GM12891 (cell line): ENCODE data around the gene HMG20A.

Experiments used
- PAX5 ChIP-seq: IDR thresholded peaks from 2 replicates; pipeline ENCODE4 v1.6.1; 2011; ENCODE audit warnings: low read length, moderate library complexity, mild to moderate bottlenecking; ENCODE audit not compliant: insufficient read depth, severe bottlenecking
- POLR2A ChIP-seq: IDR thresholded peaks from 2 replicates; pipeline ENCODE4 v1.6.1; 2011; ENCODE audit warnings: low read depth, low read length, control low read depth
- POLR2AphosphoS5 ChIP-seq: IDR thresholded peaks from 2 replicates; pipeline ENCODE4 v1.6.1; 2011; ENCODE audit warnings: low read depth, low read length, control low read depth
- POU2F2 ChIP-seq: IDR thresholded peaks from 2 replicates; pipeline ENCODE4 v1.6.1; 2011; ENCODE audit warnings: low read depth, mild to moderate bottlenecking, control low read depth, low read length, moderate library complexity
- SPI1 ChIP-seq: IDR thresholded peaks from 2 replicates; pipeline ENCODE4 v1.6.1; 2011; ENCODE audit warnings: low read depth, low read length, control low read depth
- TAF1 ChIP-seq: IDR thresholded peaks from 2 replicates; pipeline ENCODE4 v1.6.1; 2011; ENCODE audit warnings: low read depth, low read length, control low read depth

DNA sequence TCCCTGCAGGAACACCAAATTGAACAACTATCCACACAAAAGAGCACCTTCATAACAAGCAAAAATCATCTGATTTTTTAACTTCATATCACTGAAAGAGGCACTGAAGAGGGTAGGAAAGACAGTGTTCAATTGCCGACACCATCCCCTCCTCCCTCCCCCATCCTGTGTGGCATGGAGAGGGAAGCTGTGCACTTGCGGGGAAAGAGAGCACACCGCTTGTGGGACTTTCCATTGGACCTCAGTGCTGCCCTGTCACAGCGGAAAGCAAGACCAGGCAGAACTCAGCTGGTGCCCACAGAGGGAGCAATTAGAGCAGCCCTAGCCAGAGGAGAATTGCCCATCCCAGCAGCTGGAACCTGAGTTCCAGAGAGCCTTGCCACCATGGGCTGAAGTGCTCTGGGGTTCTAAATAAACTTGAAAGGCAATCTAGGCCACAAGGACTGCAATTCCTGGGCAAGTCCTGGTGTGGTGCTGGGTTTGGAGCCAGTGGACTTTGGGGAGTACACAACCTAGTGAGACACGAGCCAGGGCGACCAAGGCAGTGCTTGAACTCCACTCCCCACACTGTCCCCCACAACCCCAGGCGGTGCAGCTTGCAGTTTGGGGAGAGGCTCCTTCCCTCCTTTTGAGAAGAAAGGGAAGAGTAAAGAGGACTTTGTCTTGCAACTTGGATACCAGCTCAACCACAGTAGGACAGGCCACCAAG lies 27.8 kb upstream of the HMG20A start:
- TF ChIP-seq POLR2AphosphoS5 = no peak
- no peak for TF ChIP-seq TAF1
- no peak for TF ChIP-seq POLR2A
- TF ChIP-seq SPI1 = no peak
- TF ChIP-seq POU2F2 = no peak
- no peak for TF ChIP-seq PAX5
